Measurements from ENCODE around the gene PCCA.

PCCA gene

GRCh38 chr13:100461309-100462030, 372.6 kb downstream of the PCCA start:
- no peak for DNase-seq (ENCODE audit: low read depth in 3 of 3)

- no peak for DNase-seq (ENCODE audit: low read depth in 3 of 3)
Measured at GRCh38 chr13:100464006-100464405, 375.1 kb downstream of the PCCA start.

DNA sequence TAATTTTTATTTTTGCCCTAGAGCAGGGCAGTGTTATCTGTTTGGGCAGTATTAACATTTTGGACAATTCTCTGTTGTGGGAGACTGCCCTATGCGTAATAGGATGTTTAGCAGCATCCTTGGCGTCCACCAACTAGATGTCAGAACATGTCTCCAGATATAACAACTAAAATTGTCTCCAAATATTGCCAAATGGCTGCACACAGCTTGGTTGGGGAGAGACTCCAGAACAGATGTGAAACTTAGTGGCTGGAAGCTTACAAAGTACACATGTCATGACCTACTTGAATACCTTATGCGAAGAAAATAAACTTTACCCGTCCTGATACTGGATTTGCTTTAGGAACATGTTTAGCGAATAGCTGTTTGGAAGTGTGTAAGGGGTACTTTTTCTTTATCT, 376.7 kb downstream of the PCCA start:
- DNase-seq (ENCODE audit: low read depth in 3 of 3): no peak

- DNase-seq (ENCODE audit: low read depth in 3 of 3): no peak
Measured at GRCh38 chr13:100470866-100471505, 382.1 kb downstream of the PCCA start.

- DNase-seq (ENCODE audit: low read depth in 3 of 3): no peak
Measured at GRCh38 chr13:100473087-100473486, 384.2 kb downstream of the PCCA start.

DNA sequence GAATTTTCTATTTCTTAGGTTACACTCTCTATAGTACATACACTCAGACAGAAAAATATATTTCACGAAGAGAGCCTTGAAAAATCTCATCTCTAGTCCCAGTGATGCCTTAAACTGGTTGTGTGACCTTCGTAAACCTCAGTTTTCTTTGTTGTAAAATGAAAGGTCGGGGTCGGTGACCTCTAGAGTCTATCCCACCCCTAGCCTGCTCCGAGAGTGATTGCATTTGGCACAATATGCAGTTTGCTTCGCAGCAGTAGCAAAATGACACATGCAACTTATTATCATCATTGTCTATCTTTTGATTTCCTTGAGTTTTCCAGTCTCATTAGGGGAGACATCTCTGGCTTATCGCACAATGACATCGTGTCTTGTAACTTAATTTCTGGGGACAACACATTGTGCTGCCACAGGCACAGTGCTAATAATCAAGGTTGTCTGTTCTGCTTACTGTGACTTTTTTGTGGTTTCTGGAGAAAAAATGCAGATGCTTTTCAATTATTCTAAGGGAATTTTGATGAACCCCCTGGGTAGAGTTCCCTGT, 384.7 kb downstream of the PCCA start:
- no peak for DNase-seq (ENCODE audit: low read depth in 3 of 3)

DNA sequence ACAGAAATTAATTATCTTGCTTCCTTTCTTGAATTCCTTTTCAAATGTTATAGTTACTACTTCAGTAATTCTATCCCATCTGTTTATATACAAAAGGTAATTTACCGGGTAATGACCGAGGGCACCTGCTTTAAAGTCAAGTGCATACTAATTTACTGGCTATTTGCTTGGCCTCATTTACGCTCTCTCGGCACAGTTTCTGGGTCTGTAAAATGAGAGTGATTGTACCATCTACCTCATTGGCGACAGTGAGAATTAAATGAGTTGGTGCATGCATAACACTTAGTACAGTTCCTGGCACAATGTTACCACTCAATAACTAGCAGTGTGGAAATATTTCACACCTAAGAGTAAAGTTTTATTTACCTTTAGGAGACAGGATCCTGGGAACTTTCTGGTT, 388.1 kb downstream of the PCCA start:
- DNase-seq (ENCODE audit: low read depth in 3 of 3): no peak

- no peak for DNase-seq (ENCODE audit: low read depth in 3 of 3)
Measured at GRCh38 chr13:100478107-100478809, 389.4 kb downstream of the PCCA start.

GRCh38 chr13:100480676-100481075, 391.8 kb downstream of the PCCA start:
- no peak for DNase-seq (ENCODE audit: low read depth in 3 of 3)

- DNase-seq (ENCODE audit: low read depth in 3 of 3): no peak
Measured at GRCh38 chr13:100483139-100483538, 394.2 kb downstream of the PCCA start.

- DNase-seq (ENCODE audit: low read depth in 3 of 3): no peak
Measured at GRCh38 chr13:100483841-100484381, 395.0 kb downstream of the PCCA start.

DNA sequence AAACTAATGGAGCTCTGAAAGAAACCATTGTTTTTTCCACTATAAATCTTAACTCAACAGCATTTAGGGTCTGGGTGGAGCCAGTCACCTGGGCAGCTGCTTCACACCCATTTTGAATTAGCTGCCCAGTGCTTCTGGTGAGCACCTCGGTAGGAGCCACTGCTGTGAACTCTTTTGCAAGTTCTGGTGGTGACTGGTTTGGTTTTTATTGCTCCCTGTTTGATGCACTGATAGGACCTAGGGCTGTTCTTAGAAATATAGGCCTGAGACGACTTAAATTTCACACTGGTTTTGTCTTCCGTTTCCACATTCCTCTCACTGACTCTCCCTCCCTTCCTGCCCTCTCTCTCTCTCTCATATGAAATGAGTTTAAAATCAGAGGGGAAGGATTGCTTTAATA, 395.8 kb downstream of the PCCA start:
- no peak for DNase-seq (ENCODE audit: low read depth in 3 of 3)

DNA sequence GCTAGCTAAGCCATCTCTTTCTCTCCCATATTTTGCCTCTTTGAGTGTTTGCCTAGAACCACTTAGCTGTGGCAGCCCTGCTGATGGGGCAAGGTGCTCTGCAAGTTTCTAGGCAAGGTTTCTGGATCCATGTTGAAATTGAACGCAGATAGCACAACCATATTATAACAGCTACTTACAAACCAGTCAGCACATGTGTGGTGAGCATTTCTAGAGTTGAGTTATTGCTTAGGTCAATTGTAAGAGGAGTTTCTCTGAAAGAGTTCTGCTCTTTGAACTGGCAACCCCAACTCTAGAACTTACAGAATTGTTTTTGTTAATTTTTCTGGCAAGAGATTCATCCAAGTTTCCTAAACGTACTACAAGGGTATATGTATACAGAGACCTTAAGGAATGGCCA, 396.4 kb downstream of the PCCA start:
- DNase-seq (ENCODE audit: low read depth in 3 of 3): no peak

GRCh38 chr13:100490692-100491091, 401.8 kb downstream of the PCCA start:
- DNase-seq (ENCODE audit: low read depth in 3 of 3): no peak

DNA sequence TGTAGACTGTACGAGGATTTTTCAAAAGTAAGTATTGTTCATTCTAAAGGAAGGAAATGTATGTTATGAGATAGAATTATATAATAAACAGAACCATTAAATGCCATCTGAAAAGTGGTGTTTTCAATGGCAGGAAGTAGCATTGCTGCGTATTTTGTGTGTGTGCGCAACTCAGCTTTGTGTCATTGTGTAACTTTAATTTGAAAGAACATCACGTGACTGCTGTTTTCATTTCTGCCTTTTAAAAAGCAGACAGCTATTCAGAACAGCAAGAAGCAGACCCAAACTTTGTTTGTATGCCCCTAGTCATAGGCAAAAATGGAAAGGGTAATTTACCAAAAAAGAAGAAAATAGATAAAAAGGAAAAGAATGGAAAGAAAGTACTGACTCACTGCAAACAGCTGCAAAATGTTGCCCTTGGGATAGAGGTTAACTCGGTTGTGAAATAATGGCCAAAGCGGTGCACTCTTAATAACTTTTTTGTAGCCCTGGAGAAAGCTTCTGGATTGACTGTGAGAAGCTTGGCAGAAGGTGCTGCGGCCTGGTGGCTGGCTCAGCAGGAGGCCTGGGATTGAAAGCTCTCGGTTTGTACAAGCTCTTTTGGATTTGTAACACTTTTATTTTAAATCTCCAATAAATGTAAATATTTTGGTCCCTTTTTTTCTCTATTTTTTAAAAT, 402.4 kb downstream of the PCCA start:
- no peak for DNase-seq (ENCODE audit: low read depth in 3 of 3)

GRCh38 chr13:100493418-100493817, 404.5 kb downstream of the PCCA start:
- DNase-seq (ENCODE audit: low read depth in 3 of 3): no peak

DNA sequence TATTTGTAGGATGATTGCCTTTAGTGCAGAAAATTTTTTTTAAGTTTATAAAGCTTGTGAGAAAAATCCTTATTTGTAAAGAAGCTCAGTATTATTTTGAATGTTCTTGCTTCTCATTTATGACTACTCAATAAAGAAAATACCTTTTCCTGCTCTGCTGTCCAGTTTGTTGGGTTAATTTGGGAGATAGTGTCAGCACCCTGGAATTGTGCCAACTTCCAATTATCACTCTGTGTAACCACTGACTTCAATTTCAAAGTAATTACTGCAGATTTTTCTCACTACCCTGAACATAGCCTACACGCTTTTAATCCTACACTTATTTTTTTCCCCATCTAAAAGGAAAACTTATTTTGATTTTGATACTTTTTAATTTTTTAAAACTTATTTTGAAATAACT, 406.6 kb downstream of the PCCA start:
- DNase-seq (ENCODE audit: low read depth in 3 of 3): no peak

GRCh38 chr13:100497389-100497788, 408.5 kb downstream of the PCCA start:
- no peak for DNase-seq (ENCODE audit: low read depth in 3 of 3)

DNA sequence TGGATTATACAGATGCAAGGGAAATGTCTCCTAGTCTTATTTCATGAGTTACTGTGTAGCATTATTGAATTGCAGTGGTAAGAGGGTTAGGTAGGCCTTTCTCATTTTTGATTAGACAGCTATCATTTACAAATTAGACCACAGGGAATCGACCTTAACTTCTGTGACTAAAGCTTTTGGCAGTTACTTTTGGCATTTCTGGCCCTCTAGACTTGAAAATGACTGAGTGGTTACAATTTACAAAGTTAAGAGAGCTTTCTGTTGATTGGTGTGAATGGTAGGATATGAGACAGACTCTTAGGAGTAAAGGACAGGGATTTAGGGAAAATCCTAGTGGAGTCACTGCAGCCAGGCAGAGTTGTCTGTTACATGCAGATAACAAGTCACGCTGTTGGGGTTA, 413.6 kb downstream of the PCCA start:
- no peak for DNase-seq (ENCODE audit: low read depth in 3 of 3)

GRCh38 chr13:100503622-100504021, 414.7 kb downstream of the PCCA start:
- no peak for DNase-seq (ENCODE audit: low read depth in 3 of 3)

DNA sequence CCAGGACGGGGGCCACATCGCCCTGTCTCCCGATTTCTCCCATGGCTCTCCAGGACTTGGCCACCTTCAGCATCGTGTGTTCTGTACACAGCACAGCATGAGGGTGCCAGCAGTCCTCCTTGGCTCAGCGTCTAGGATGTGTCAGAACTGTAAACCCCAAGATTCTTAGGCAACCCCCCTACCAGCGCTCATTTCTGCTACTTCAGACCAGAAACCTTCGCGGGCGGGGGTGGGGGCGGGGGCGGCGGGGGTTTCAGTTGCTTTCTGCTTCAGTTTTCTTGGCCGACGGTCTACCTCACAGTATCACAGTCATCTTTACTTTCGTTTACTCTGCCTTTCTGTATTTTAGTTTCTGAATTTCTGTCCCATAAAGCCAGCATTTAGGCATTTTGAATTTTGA, 417.3 kb downstream of the PCCA start:
- peak; percentile 10 to 37 (median 23) for DNase-seq (ENCODE audit: low read depth in 3 of 3)

All from stimulated activated CD4-positive, alpha-beta T cell treated with anti-CD3 and anti-CD28 coated beads, TNF-alpha, amount 100 ng/mL, for 48 hours (primary cell).